Erythroblast (primary cell): Measurements from ENCODE around the gene NWD2.

ENCODE experiments used
- GATA1 ChIP-seq: IDR thresholded peaks from 2 replicates; pipeline ENCODE4 v1.6.1; 2011; ENCODE audit warnings: low read depth, mild to moderate bottlenecking, control low read depth, low read length, moderate library complexity
- POLR2A ChIP-seq: IDR thresholded peaks from 2 replicates; pipeline ENCODE4 v1.6.1; 2011; ENCODE audit warnings: mild to moderate bottlenecking, low read length

DNA sequence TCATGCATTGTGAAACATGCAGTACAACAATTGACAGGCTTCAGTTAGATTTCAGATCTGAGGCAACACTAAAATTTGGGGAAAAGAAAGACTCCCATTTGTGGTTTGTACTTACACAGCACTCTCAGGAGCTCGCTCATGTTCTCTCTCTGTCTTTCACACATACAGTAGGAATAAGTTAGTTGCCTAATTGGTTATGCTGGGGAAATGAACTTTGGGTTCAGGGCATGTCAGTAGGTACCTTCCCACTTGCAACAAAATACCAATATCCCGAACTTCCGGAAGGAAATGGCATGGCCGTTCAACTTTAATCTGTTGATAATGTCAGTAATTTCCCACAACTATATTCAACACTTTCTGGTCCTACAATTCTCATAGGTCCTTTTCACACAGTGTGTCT lies 223.3 kb downstream of the NWD2 start:
- TF ChIP-seq POLR2A (no peak), GATA1 (no peak)
